HCT116 (cell line): ENCODE data around the gene SSH2. TPM values are rescaled to one million over a fixed set of nuclear protein-coding genes. Genes with fewer than 3 reads are reported as not detected.

ENCODE experiments used
- ATAC-seq: fragments of 200-7000 bp; cut with Tn5 transposase; 2 replicates; pipeline ENCODE4 v1.9.1; 2020; ENCODE audit warnings: mild to moderate bottlenecking, moderate library complexity
- BruUV-seq: library from RNA; stranded (reverse); fragments of 400-500 nt; replicated peaks from 2 replicates; lab custom pipeline; 2021; lab: Mats Ljungman, UMichigan
- CTCF ChIA-PET: fragments of 300-600 bp; sonication (Branson Sonifier 250); formaldehyde crosslinking; loops from one replicate; lab custom pipeline; 2021; ENCODE audit warnings: antibody characterized with exemption; lab: Charles Lee
- POLR2A ChIA-PET: fragments of 300-600, 350-600 bp; sonication (Branson Sonifier 250); formaldehyde crosslinking; loops from one replicate; lab custom pipeline; 2021; ENCODE audit warnings: antibody characterized with exemption; lab: Charles Lee
- RAD21 ChIA-PET, 2 experiments: fragments of 300-600 bp; sonication (Branson Sonifier 250); formaldehyde crosslinking; loops; one replicate each; lab custom pipeline; 2023; ENCODE audit warnings: low total read pairs in 2 of 2; ENCODE audit not compliant: uncharacterized antibody in 2 of 2, unreplicated experiment in 2 of 2, low non-redundant PET in 1 of 2; lab: Charles Lee
- DNase-seq: peaks from one replicate; pipeline ENCODE4 v3.0.0-alpha.2; 2010; ENCODE audit warnings: low read depth, low spot score
- H2AFZ ChIP-seq: fragments of 200-600 bp; shearing (Covaris generic), sonication (generic); 2 replicates; pipeline ENCODE4 v1.6.1; 2017; ENCODE audit warnings: low read depth, mixed run types, mixed read lengths, antibody characterized with exemption, low read length; ENCODE audit not compliant: poor library complexity, severe bottlenecking
- H3K27ac ChIP-seq: 2 replicates; pipeline ENCODE4 v1.5.1; 2012; ENCODE audit warnings: low read depth, low read length
- H3K27me3 ChIP-seq: fragments of 200-600 bp; sonication (generic); 2 replicates; pipeline ENCODE4 v1.6.1; 2016; ENCODE audit warnings: mixed run types, low read length, mixed read lengths; ENCODE audit not compliant: insufficient read depth
- H3K36me3 ChIP-seq, 2 experiments: fragments of 200-500 bp in 1 of 2; fragments of 200-600 bp in 1 of 2; sonication (Bioruptor generic) in 1 of 2; sonication (generic) in 1 of 2; 2 replicates each; pipeline versions ENCODE4 v1.5.1 to v1.6.1; 2014 to 2016; ENCODE audit warnings: low read length in 2 of 2, inconsistent platforms in 1 of 2, mixed read lengths in 1 of 2, mixed run types in 1 of 2; ENCODE audit not compliant: insufficient read depth in 2 of 2, control insufficient read depth in 1 of 2
- H3K4me1 ChIP-seq, 2 experiments: fragments of 200-600 bp in 1 of 2; sonication (generic) in 1 of 2; 2 replicates each; pipeline versions ENCODE4 v1.5.1 to v1.6.1; 2012 to 2017; ENCODE audit warnings: low read length in 2 of 2, inconsistent platforms in 1 of 2, mild to moderate bottlenecking in 1 of 2, mixed read lengths in 1 of 2, mixed run types in 1 of 2, moderate library complexity in 1 of 2; ENCODE audit not compliant: insufficient read depth in 2 of 2, control insufficient read depth in 1 of 2
- H3K4me2 ChIP-seq: fragments of 200-600 bp; sonication (generic); 2 replicates; pipeline ENCODE4 v1.6.1; 2017; ENCODE audit warnings: mixed run types, low read length, mixed read lengths
- H3K4me3 ChIP-seq, 2 experiments: fragments of 200-600 bp in 1 of 2; sonication (generic) in 1 of 2; replicated peaks in 1 of 2; 2 replicates each; pipeline ENCODE4 v1.5.1; 2011 to 2016; ENCODE audit warnings: low read length in 2 of 2, control low read depth in 1 of 2, low read depth in 1 of 2, mild to moderate bottlenecking in 1 of 2, mixed read lengths in 1 of 2, mixed run types in 1 of 2
- H3K79me2 ChIP-seq: fragments of 200-600 bp; sonication (generic); 2 replicates; pipeline ENCODE4 v1.6.1; 2017; ENCODE audit warnings: mild to moderate bottlenecking, mixed run types, low read length, moderate library complexity, mixed read lengths; ENCODE audit not compliant: insufficient read depth
- H3K9ac ChIP-seq: fragments of 200-600 bp; sonication (generic); 2 replicates; pipeline ENCODE4 v1.6.1; 2016; ENCODE audit warnings: low read length, mixed read lengths
- H3K9me2 ChIP-seq: fragments of 200-600 bp; sonication (generic), shearing (Covaris generic); 2 replicates; pipeline ENCODE4 v1.6.1; 2017; ENCODE audit warnings: mixed run types, mild to moderate bottlenecking, moderate library complexity; ENCODE audit not compliant: insufficient read depth
- H3K9me3 ChIP-seq, 2 experiments: fragments of 200-500 bp in 1 of 2; fragments of 200-600 bp in 1 of 2; sonication (Bioruptor generic) in 1 of 2; sonication (generic) in 1 of 2; 2 replicates each; pipeline ENCODE4 v1.6.1; 2014 to 2017; ENCODE audit warnings: low read length in 2 of 2, mixed read lengths in 2 of 2, inconsistent platforms in 1 of 2, low read depth in 1 of 2, mild to moderate bottlenecking in 1 of 2, mixed run types in 1 of 2, moderate library complexity in 1 of 2; ENCODE audit not compliant: control insufficient read depth in 1 of 2, insufficient read depth in 1 of 2
- H4K20me1 ChIP-seq: fragments of 200-600 bp; sonication (generic), shearing (Covaris generic); 2 replicates; pipeline ENCODE4 v1.6.1; 2017; ENCODE audit warnings: mixed run types, mild to moderate bottlenecking, moderate library complexity; ENCODE audit not compliant: insufficient read depth
- ATF3 ChIP-seq: IDR thresholded peaks from 2 replicates; pipeline ENCODE4 v1.6.1; 2012
- CBX3 ChIP-seq: IDR thresholded peaks from 2 replicates; pipeline ENCODE4 v1.6.1; 2012; ENCODE audit warnings: low read depth
- CEBPB ChIP-seq: IDR thresholded peaks from 2 replicates; pipeline ENCODE4 v1.6.1; 2012; ENCODE audit warnings: low read depth
- CTCF ChIP-seq, 3 experiments: fragments of 200-600 bp in 1 of 3; sonication (generic) in 1 of 3; IDR thresholded peaks in 2 of 3; conservative IDR thresholded peaks in 1 of 3; 2 replicates each; pipeline ENCODE4 v1.5.1; 2012 to 2017; ENCODE audit warnings: low read depth in 2 of 3, low read length in 2 of 3, antibody characterized with exemption in 1 of 3, borderline replicate concordance in 1 of 3, control low read depth in 1 of 3, mild to moderate bottlenecking in 1 of 3, mixed read lengths in 1 of 3, mixed run types in 1 of 3, moderate library complexity in 1 of 3; ENCODE audit not compliant: insufficient read depth in 1 of 3
- EGR1 ChIP-seq: IDR thresholded peaks from 2 replicates; pipeline ENCODE4 v1.6.1; 2012; ENCODE audit warnings: low read depth
- ELF1 ChIP-seq: IDR thresholded peaks from 2 replicates; pipeline ENCODE4 v1.6.1; 2012; ENCODE audit warnings: low read depth, borderline replicate concordance
- EZH2 ChIP-seq: fragments of 200-600 bp; sonication (generic); IDR thresholded peaks from 2 replicates; pipeline ENCODE4 v1.6.1; 2017; ENCODE audit warnings: antibody characterized with exemption, mixed run types
- EZH2phosphoT487 ChIP-seq: fragments of 200-600 bp; IDR thresholded peaks from 2 replicates; pipeline ENCODE4 v1.6.1; 2018; ENCODE audit warnings: antibody characterized with exemption, borderline replicate concordance
- JUND ChIP-seq: IDR thresholded peaks from 2 replicates; pipeline ENCODE4 v1.6.1; 2012
- POLR2A ChIP-seq: IDR thresholded peaks from 2 replicates; pipeline ENCODE4 v1.7.0; 2011; ENCODE audit warnings: borderline replicate concordance; ENCODE audit not compliant: insufficient read depth, insufficient read length; ENCODE audit errors: extremely low read depth
- POLR2AphosphoS5 ChIP-seq: IDR thresholded peaks from 2 replicates; pipeline ENCODE4 v1.6.1; 2011; ENCODE audit warnings: mild to moderate bottlenecking, low read depth, low read length, moderate library complexity
- RAD21 ChIP-seq: IDR thresholded peaks from 2 replicates; pipeline ENCODE4 v1.6.1; 2012; ENCODE audit warnings: low read depth, mild to moderate bottlenecking
- SP1 ChIP-seq: IDR thresholded peaks from 2 replicates; pipeline ENCODE4 v1.6.1; 2012; ENCODE audit warnings: low read depth
- SRF ChIP-seq: IDR thresholded peaks from 2 replicates; pipeline ENCODE4 v1.6.1; 2012; ENCODE audit warnings: low read depth
- TCF7L2 ChIP-seq: IDR thresholded peaks from 2 replicates; pipeline ENCODE4 v1.7.0; 2011; ENCODE audit warnings: borderline replicate concordance, inconsistent platforms; ENCODE audit not compliant: insufficient read depth, insufficient read length; ENCODE audit errors: extremely low read depth
- YY1 ChIP-seq: IDR thresholded peaks from 2 replicates; pipeline ENCODE4 v1.6.1; 2011; ENCODE audit warnings: low read length, low read depth, moderate library complexity, mild to moderate bottlenecking; ENCODE audit not compliant: insufficient replicate concordance; ENCODE audit errors: extremely low read depth
- ZBTB33 ChIP-seq: IDR thresholded peaks from 2 replicates; pipeline ENCODE4 v1.6.1; 2011; ENCODE audit warnings: mild to moderate bottlenecking, low read length, moderate library complexity; ENCODE audit not compliant: insufficient replicate concordance; ENCODE audit errors: extremely low read depth
- ZNF274 ChIP-seq: fragments of 200-500 bp; sonication (Bioruptor generic); IDR thresholded peaks from 2 replicates; pipeline ENCODE4 v1.6.1; 2014; ENCODE audit warnings: mild to moderate bottlenecking, low read depth, low read length, inconsistent platforms
- intact Hi-C: fragments of 100-400 bp; cut with micrococcal nuclease; formaldehyde crosslinking; loops from 2 replicates; pipeline ENCODE4 v1.10.0; 2022
- total RNA-seq: library from RNA; stranded (reverse); gene quantifications from one replicate; pipeline ENCODE4 v1.2.1, GENCODE V29; 2021; ENCODE audit not compliant: unreplicated experiment

The SSH2 gene
- total RNA-seq, 1 experiment from 2014 or later: 17.0 TPM

- intact Hi-C loops: no loop called here
- POLR2A ChIA-PET: no interaction called here
- CTCF ChIA-PET: no interaction called here
These were observed 282.0 kb downstream of the SSH2 start for GRCh38 chr17:29648005-29648404.

More at GRCh38 chr17:29648005-29648404, 282.0 kb downstream of the SSH2 start:
- ATAC-seq: no peak
- Histone ChIP-seq H3K79me2 (no peaks in the 10 kb centered on the region), H3K4me2 (no peak overlapping the region), H3K9ac (no peak overlapping the region), H3K27me3 (no peaks in the 10 kb centered on the region), H3K4me3 (no peak overlapping the region), H2AFZ (no peak overlapping the region), H3K4me1 (no peaks in the 10 kb centered on the region), H4K20me1 (no peaks in the 10 kb centered on the region), H3K9me3 (no peaks in the 10 kb centered on the region), H3K27ac (no peak overlapping the region), H3K36me3 (no peaks in the 10 kb centered on the region), H3K9me2 (no peaks in the 10 kb centered on the region)
- RAD21 ChIA-PET: no interaction called here
- DNase-seq: no peak
- no peak for TF ChIP-seq YY1
- TF ChIP-seq CTCF (IDR thresholded peaks at IDR 0.05 in 2 of 3, conservative IDR thresholded peaks at IDR 0.05 in 1 of 3; ENCODE audit: borderline replicate concordance in 1 of 3, insufficient read depth in 1 of 3, low read depth in 2 of 3, low read length in 2 of 3): no peak
- no peak for TF ChIP-seq EZH2phosphoT487
- no peak for TF ChIP-seq EGR1
- no peak for TF ChIP-seq JUND
- no peak for TF ChIP-seq POLR2A
- no peak for TF ChIP-seq CEBPB
- TF ChIP-seq ZNF274: no peak
- no peak for TF ChIP-seq POLR2AphosphoS5
- TF ChIP-seq ATF3: no peak
- TF ChIP-seq ELF1: no peak
- no peak for TF ChIP-seq CBX3
- no peak for TF ChIP-seq TCF7L2
- TF ChIP-seq SP1: no peak
- no peak for TF ChIP-seq EZH2
- no peak for TF ChIP-seq RAD21
- TF ChIP-seq ZBTB33: no peak
- no peak for TF ChIP-seq SRF
- no TSS peak for BruUV-seq
